Sigmoid colon (tissue), 4 donors: ENCODE measurements around the gene CLCN7.

ENCODE experiments used
- CTCF ChIP-seq, 4 experiments: fragments of 450-650 bp in 3 of 4; fragments of 200-600 bp in 1 of 4; IDR thresholded peaks; one replicate each; pipeline ENCODE4 v1.5.1; 2016 to 2019; ENCODE audit warnings: antibody characterized with exemption in 4 of 4, mild to moderate bottlenecking in 3 of 4, moderate library complexity in 2 of 4
- EP300 ChIP-seq, 4 donors: sonication (generic); formaldehyde crosslinking; IDR thresholded peaks; one replicate each; pipeline ENCODE4 v1.6.1; 2017; ENCODE audit warnings: antibody characterized with exemption in 4 of 4
- POLR2A ChIP-seq, 2 donors: fragments of 450-650 bp; IDR thresholded peaks; one replicate each; pipeline ENCODE4 v1.6.1; 2016; ENCODE audit warnings: antibody characterized with exemption in 2 of 2, mild to moderate bottlenecking in 2 of 2, moderate library complexity in 2 of 2
- POLR2AphosphoS5 ChIP-seq, 4 donors: sonication (generic); formaldehyde crosslinking; IDR thresholded peaks; one replicate each; pipeline ENCODE4 v1.6.1; 2017; ENCODE audit warnings: antibody characterized with exemption in 4 of 4

GRCh38 chr16:1524366-1524765, 49.5 kb upstream of the CLCN7 start:
- TF ChIP-seq EP300 (IDR thresholded peaks at IDR 0.05) (no peak), CTCF (IDR thresholded peaks at IDR 0.05) (no peak), POLR2A (IDR thresholded peaks at IDR 0.05) (no peak), POLR2AphosphoS5 (IDR thresholded peaks at IDR 0.05) (no peak)
